Thymus (tissue), 11 donors: ENCODE data around the gene GPR158. TPM values are rescaled to one million over a fixed set of nuclear protein-coding genes. Genes with fewer than 3 reads are reported as not detected.

ENCODE experiments used
- DNase-seq, 9 donors: peaks; one replicate each; pipeline ENCODE4 v3.0.0-alpha.2; 2013; ENCODE audit warnings: low spot score in 9 of 9, low read depth in 6 of 9, missing footprints in 1 of 9
- H3K27ac ChIP-seq, 2 donors: one replicate each; pipeline ENCODE4 v1.5.1; 2013; ENCODE audit warnings: control low read depth in 1 of 2, low read depth in 1 of 2, low read length in 1 of 2, mild to moderate bottlenecking in 1 of 2, moderate library complexity in 1 of 2
- H3K27me3 ChIP-seq, 2 donors: one replicate each; pipeline ENCODE4 v1.5.1; 2013; ENCODE audit warnings: low read length in 1 of 2; ENCODE audit not compliant: control insufficient read depth in 2 of 2, insufficient read depth in 1 of 2
- H3K36me3 ChIP-seq, 2 donors: one replicate each; pipeline ENCODE4 v1.5.1; 2013; ENCODE audit warnings: low read length in 1 of 2, mild to moderate bottlenecking in 1 of 2, moderate library complexity in 1 of 2; ENCODE audit not compliant: control insufficient read depth in 2 of 2, insufficient read depth in 2 of 2
- H3K4me1 ChIP-seq, 2 donors: one replicate each; pipeline ENCODE4 v1.5.1; 2013; ENCODE audit warnings: low read length in 2 of 2; ENCODE audit not compliant: control insufficient read depth in 2 of 2, insufficient read depth in 2 of 2
- H3K4me3 ChIP-seq, 2 donors: one replicate each; pipeline ENCODE4 v1.5.1; 2013; ENCODE audit warnings: low read length in 2 of 2, control low read depth in 1 of 2, mild to moderate bottlenecking in 1 of 2
- H3K9me3 ChIP-seq, 2 donors: one replicate each; pipeline ENCODE4 v1.5.1; 2013; ENCODE audit warnings: low read length in 1 of 2, mild to moderate bottlenecking in 1 of 2; ENCODE audit not compliant: control insufficient read depth in 2 of 2, insufficient read depth in 1 of 2
- WGBS: extraction: QIAGEN DNeasy Blood & Tissue Kit; methylation state at CpG from one replicate; pipeline ENCODE4 v1.1.7; 2013; 5-methylcytosine and 5-hydroxymethylcytosine counted together
- polyA plus RNA-seq: library from polyadenylated mRNA; stranded (reverse); fragments of 200-250 nt; gene quantifications from one replicate; pipeline ENCODE4 v1.2.3, GENCODE V29; 2013
- total RNA-seq: library from RNA; stranded (reverse); fragments of 120-200 nt; gene quantifications from one replicate; pipeline ENCODE4 v1.2.4, GENCODE V29; 2013
- donor health status: healthy.

Gene GPR158
- total and polyA plus RNA-seq, 2 donors = under 0.01 to 0.02 TPM

GRCh38 chr10:25565570-25565969 lies 390.8 kb downstream of the GPR158 start:
- 85% methylated on average over 7 of the region's 7 CpGs for WGBS
- H3K4me3 ChIP-seq = no peak overlapping the region
- no peak for DNase-seq
- no peak overlapping the region for H3K27ac ChIP-seq
- no peaks in the 10 kb centered on the region for H3K9me3 ChIP-seq
- H3K27me3 ChIP-seq = no peaks in the 10 kb centered on the region
- no peaks in the 10 kb centered on the region for H3K4me1 ChIP-seq
- H3K36me3 ChIP-seq = no peaks in the 10 kb centered on the region

- Histone ChIP-seq H3K9me3 (no peaks in the 10 kb centered on the region), H3K4me3 (no peak overlapping the region), H3K27ac (no peak overlapping the region), H3K4me1 (no peaks in the 10 kb centered on the region), H3K36me3 (no peaks in the 10 kb centered on the region), H3K27me3 (no peaks in the 10 kb centered on the region)
- no peak for DNase-seq
- 86% methylated on average over 3 of the region's 3 CpGs for WGBS
Measured at GRCh38 chr10:25573316-25573715, 398.5 kb downstream of the GPR158 start.

DNA sequence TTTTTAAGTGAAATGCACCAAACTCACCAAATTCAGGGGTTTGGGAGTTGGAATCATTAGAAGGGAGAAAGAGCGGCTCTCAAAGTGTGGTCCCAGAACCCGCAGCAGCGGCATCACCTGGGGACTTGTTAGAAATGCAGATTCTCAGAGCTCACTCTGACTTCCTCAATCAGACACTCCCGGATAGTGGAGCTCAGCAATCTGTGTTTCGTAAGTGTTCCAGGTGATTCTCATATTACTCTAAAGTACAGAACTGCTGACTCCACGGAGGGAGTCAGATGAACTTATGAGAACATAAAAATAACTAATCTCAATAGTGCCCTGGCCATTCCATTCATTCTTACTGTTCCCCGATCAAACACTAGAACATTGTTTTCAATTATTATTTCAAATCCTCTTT lies 400.5 kb downstream of the GPR158 start:
- Histone ChIP-seq H3K4me3 (no peak overlapping the region), H3K4me1 (no peaks in the 10 kb centered on the region), H3K36me3 (no peaks in the 10 kb centered on the region), H3K27ac (no peak overlapping the region), H3K9me3 (no peaks in the 10 kb centered on the region), H3K27me3 (no peaks in the 10 kb centered on the region)
- 67% methylated on average over 7 of the region's 7 CpGs for WGBS
- no peak for DNase-seq

- Histone ChIP-seq H3K27ac (no peak overlapping the region), H3K4me3 (no peak overlapping the region), H3K36me3 (no peaks in the 10 kb centered on the region), H3K27me3 (no peaks in the 10 kb centered on the region), H3K9me3 (no peaks in the 10 kb centered on the region), H3K4me1 (no peaks in the 10 kb centered on the region)
- DNase-seq = no peak
- WGBS = 91% methylated on average over 4 of the region's 4 CpGs
Measured at GRCh38 chr10:25578061-25578460, 403.3 kb downstream of the GPR158 start.

DNA sequence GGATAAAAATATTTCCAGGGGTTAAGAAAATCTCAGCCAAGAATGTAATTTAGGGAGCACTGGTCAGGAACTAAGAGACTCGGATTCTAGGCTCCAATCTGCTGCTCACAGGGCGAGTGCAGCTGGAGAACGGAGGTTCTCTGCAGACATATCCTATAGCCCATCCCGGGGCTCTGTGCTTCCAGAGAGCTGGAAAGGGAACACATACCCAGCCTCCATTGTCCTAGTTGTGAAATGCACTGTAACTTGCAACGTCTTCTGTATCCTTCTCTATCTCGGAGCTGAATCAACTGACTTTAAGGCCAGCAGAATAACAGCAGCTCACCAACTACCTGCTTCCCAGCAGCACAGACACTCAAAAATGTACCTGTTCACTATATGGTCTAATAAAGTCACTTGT lies 408.2 kb downstream of the GPR158 start:
- H3K9me3 ChIP-seq = peaks cover 0 to 2% of the 10 kb centered on the region in 2 donors
- WGBS = 90% methylated on average over 6 of the region's 6 CpGs
- no peak overlapping the region for H3K4me3 ChIP-seq
- H3K27me3 ChIP-seq = no peaks in the 10 kb centered on the region
- no peak overlapping the region for H3K27ac ChIP-seq
- no peaks in the 10 kb centered on the region for H3K4me1 ChIP-seq
- H3K36me3 ChIP-seq = no peaks in the 10 kb centered on the region
- DNase-seq = no peak

DNA sequence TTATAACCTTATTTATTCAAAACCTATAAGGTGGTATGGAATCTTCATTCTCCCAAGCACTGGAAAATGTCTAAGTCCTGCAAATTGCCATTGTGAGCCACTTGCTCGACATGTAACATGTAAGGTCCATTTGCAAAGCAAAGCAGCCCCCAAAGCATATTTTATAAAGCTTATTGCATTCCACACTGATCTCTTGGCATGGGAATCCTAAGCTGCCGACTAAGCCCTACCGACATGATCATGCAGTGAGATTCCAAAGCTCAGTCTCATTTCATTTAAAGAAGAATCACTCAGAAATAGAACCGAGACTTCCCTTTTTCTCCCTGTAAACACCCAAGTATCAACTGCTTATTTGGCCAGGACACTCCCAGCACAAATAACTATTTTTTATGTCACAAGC lies 425.9 kb downstream of the GPR158 start:
- no peaks in the 10 kb centered on the region for H3K36me3 ChIP-seq
- H3K27ac ChIP-seq = no peak overlapping the region
- H3K9me3 ChIP-seq = no peaks in the 10 kb centered on the region
- DNase-seq = no peak
- H3K27me3 ChIP-seq = no peaks in the 10 kb centered on the region
- WGBS = 80% methylated on average over 4 of the region's 4 CpGs
- H3K4me3 ChIP-seq = no peak overlapping the region
- no peaks in the 10 kb centered on the region for H3K4me1 ChIP-seq

GRCh38 chr10:25604591-25604990 lies 429.8 kb downstream of the GPR158 start:
- Histone ChIP-seq H3K36me3 (no peaks in the 10 kb centered on the region), H3K9me3 (no peaks in the 10 kb centered on the region), H3K4me3 (no peak overlapping the region), H3K27me3 (no peaks in the 10 kb centered on the region), H3K4me1 (no peaks in the 10 kb centered on the region), H3K27ac (no peak overlapping the region)
- WGBS = 83% methylated on average over 4 of the region's 4 CpGs
- DNase-seq = no peak

GRCh38 chr10:25614652-25615051 lies 439.9 kb downstream of the GPR158 start:
- DNase-seq = no peak
- peaks cover 0 to 7% of the 10 kb centered on the region in 2 donors for H3K9me3 ChIP-seq
- no peak overlapping the region for H3K27ac ChIP-seq
- no peaks in the 10 kb centered on the region for H3K4me1 ChIP-seq
- H3K27me3 ChIP-seq = no peaks in the 10 kb centered on the region
- 84% methylated on average over 2 of the region's 2 CpGs for WGBS
- H3K4me3 ChIP-seq = no peak overlapping the region
- H3K36me3 ChIP-seq = no peaks in the 10 kb centered on the region

- H3K4me3 ChIP-seq = no peak overlapping the region
- DNase-seq = no peak
- no peaks in the 10 kb centered on the region for H3K36me3 ChIP-seq
- WGBS = 93% methylated on average over 5 of the region's 5 CpGs
- H3K27me3 ChIP-seq = no peaks in the 10 kb centered on the region
- no peak overlapping the region for H3K27ac ChIP-seq
- no peaks in the 10 kb centered on the region for H3K4me1 ChIP-seq
- H3K9me3 ChIP-seq = peaks cover 0 to 9% of the 10 kb centered on the region in 2 donors
Measured at GRCh38 chr10:25615926-25616325, 441.1 kb downstream of the GPR158 start.
